H1 (cell line): ENCODE results near the gene RASGRP3. TPM values are rescaled to one million over a fixed set of nuclear protein-coding genes. Genes with fewer than 3 reads are reported as not detected.

Source experiments
- CTCF ChIA-PET: fragments of 300-600 bp; sonication (Branson Sonifier 250); formaldehyde crosslinking; loops from one replicate; lab custom pipeline; 2021; ENCODE audit not compliant: partially characterized antibody; lab: Charles Lee
- POLR2A ChIA-PET: fragments of 300-600 bp; sonication (Branson Sonifier 250); formaldehyde crosslinking; loops from one replicate; lab custom pipeline; 2021; ENCODE audit warnings: inconsistent platforms; ENCODE audit not compliant: partially characterized antibody; lab: Charles Lee
- DNase-seq, 2 experiments: peaks; one replicate each; pipeline versions ENCODE4 v3.0.0 to v3.0.0-alpha.2; 2010 to 2022; ENCODE audit warnings: low spot score in 2 of 2, low read depth in 1 of 2, mixed read lengths in 1 of 2
- FAIRE-seq: peaks from 2 replicates; lab custom pipeline; 2011; peaks lifted over from hg19 to GRCh38; lab: Jason Lieb, UNC
- H2AFZ ChIP-seq: 2 replicates; pipeline ENCODE4 v1.8.1; 2012; ENCODE audit warnings: low read length, inconsistent platforms
- H2AK5ac ChIP-seq: 2 replicates; pipeline ENCODE4 v1.6.1; 2013; ENCODE audit warnings: low read depth, low read length
- H2BK120ac ChIP-seq: replicated peaks from 2 replicates; pipeline ENCODE3; 2013; ENCODE audit warnings: low read depth, low read length, inconsistent platforms
- H2BK12ac ChIP-seq: 2 replicates; pipeline ENCODE4 v1.6.1; 2013; ENCODE audit warnings: low read depth, low read length
- H2BK15ac ChIP-seq: 2 replicates; pipeline ENCODE4 v1.6.1; 2013; ENCODE audit warnings: low read length
- H2BK20ac ChIP-seq: 2 replicates; pipeline ENCODE4 v1.6.1; 2013; ENCODE audit warnings: low read length
- H2BK5ac ChIP-seq: 2 replicates; pipeline ENCODE4 v1.6.1; 2013; ENCODE audit warnings: low read depth, low read length
- H3K14ac ChIP-seq: 2 replicates; pipeline ENCODE4 v1.6.1; 2013; ENCODE audit warnings: inconsistent platforms; ENCODE audit not compliant: insufficient read length
- H3K18ac ChIP-seq: 2 replicates; pipeline ENCODE4 v1.6.1; 2013; ENCODE audit warnings: low read length; ENCODE audit errors: extremely low read depth
- H3K23ac ChIP-seq: 2 replicates; pipeline ENCODE4 v1.6.1; 2013; ENCODE audit warnings: inconsistent platforms; ENCODE audit not compliant: insufficient read length
- H3K23me2 ChIP-seq: 2 replicates; pipeline ENCODE4 v1.6.1; 2013; ENCODE audit warnings: low read depth, low read length
- H3K27ac ChIP-seq: 2 replicates; pipeline ENCODE4 v1.6.1; 2011; ENCODE audit warnings: low read depth, low read length, inconsistent platforms
- H3K27me3 ChIP-seq, 4 experiments: replicated peaks in 1 of 4; 1 replicate in 1 of 4; 2 replicates in 3 of 4; pipeline versions ENCODE4 v1.6.1 to v1.8.1; 2011 to 2013; ENCODE audit warnings: low read length in 3 of 4, mild to moderate bottlenecking in 3 of 4, inconsistent platforms in 2 of 4, mixed read lengths in 2 of 4, moderate library complexity in 1 of 4; ENCODE audit not compliant: control insufficient read depth in 3 of 4, insufficient read depth in 3 of 4; ENCODE audit errors: extremely low read depth in 1 of 4
- H3K36me3 ChIP-seq, 4 experiments: 2 replicates each; pipeline versions ENCODE4 v1.6.1 to v1.8.1; 2011 to 2013; ENCODE audit warnings: mild to moderate bottlenecking in 4 of 4, low read length in 3 of 4, moderate library complexity in 2 of 4, control low read depth in 1 of 4, inconsistent platforms in 1 of 4; ENCODE audit not compliant: insufficient read depth in 4 of 4, control insufficient read depth in 2 of 4
- H3K4ac ChIP-seq: replicated peaks from 2 replicates; pipeline ENCODE3; 2013; ENCODE audit warnings: low read length, low read depth, mixed read lengths, inconsistent platforms; ENCODE audit not compliant: insufficient read length
- H3K4me1 ChIP-seq, 4 experiments: replicated peaks in 1 of 4; 1 replicate in 1 of 4; 2 replicates in 3 of 4; pipeline versions ENCODE4 v1.6.1 to v1.8.1; 2011 to 2013; ENCODE audit warnings: low read length in 3 of 4, inconsistent platforms in 2 of 4, mixed read lengths in 1 of 4; ENCODE audit not compliant: insufficient read depth in 4 of 4, control insufficient read depth in 3 of 4
- H3K4me2 ChIP-seq, 2 experiments: 2 replicates each; pipeline versions ENCODE4 v1.6.1 to v1.8.1; 2011 to 2013; ENCODE audit warnings: low read depth in 2 of 2, low read length in 2 of 2, control low read depth in 1 of 2, inconsistent platforms in 1 of 2, mild to moderate bottlenecking in 1 of 2; ENCODE audit not compliant: insufficient read depth in 1 of 2
- H3K4me3 ChIP-seq, 4 experiments: fragments of 200-600, 300-600 bp in 1 of 4; sonication (generic), shearing (Covaris generic), sonication (Bioruptor Twin) in 1 of 4; 2 replicates each; pipeline versions ENCODE4 v1.5.1 to v1.8.1; 2011 to 2016; ENCODE audit warnings: low read length in 4 of 4, low read depth in 3 of 4, control low read depth in 2 of 4, inconsistent platforms in 2 of 4, mild to moderate bottlenecking in 2 of 4, mixed read lengths in 1 of 4, moderate library complexity in 1 of 4; ENCODE audit not compliant: insufficient read depth in 2 of 4; ENCODE audit errors: extremely low read depth in 1 of 4
- H3K56ac ChIP-seq: replicated peaks from 2 replicates; pipeline ENCODE3; 2013; ENCODE audit warnings: low read depth, mild to moderate bottlenecking, mixed read lengths, low read length, inconsistent platforms; ENCODE audit not compliant: insufficient read length
- H3K79me1 ChIP-seq: 2 replicates; pipeline ENCODE4 v1.6.1; 2013; ENCODE audit warnings: low read depth, low read length, control low read depth
- H3K79me2 ChIP-seq, 2 experiments: 2 replicates each; pipeline versions ENCODE4 v1.6.1 to v1.8.1; 2012 to 2013; ENCODE audit warnings: low read length in 2 of 2, mild to moderate bottlenecking in 2 of 2, inconsistent platforms in 1 of 2; ENCODE audit not compliant: insufficient read depth in 2 of 2, control insufficient read depth in 1 of 2
- H3K9ac ChIP-seq, 4 experiments: replicated peaks in 1 of 4; 1 replicate in 1 of 4; 2 replicates in 3 of 4; pipeline versions ENCODE4 v1.6.1 to v1.8.1; 2011 to 2013; ENCODE audit warnings: low read depth in 3 of 4, low read length in 3 of 4, control low read depth in 2 of 4, mild to moderate bottlenecking in 2 of 4, moderate library complexity in 2 of 4, inconsistent platforms in 1 of 4; ENCODE audit errors: extremely low read depth in 1 of 4
- H3K9me3 ChIP-seq, 2 experiments: 2 replicates each; pipeline versions ENCODE4 v1.6.1 to v1.8.1; 2012 to 2013; ENCODE audit warnings: mild to moderate bottlenecking in 2 of 2, moderate library complexity in 2 of 2, control low read depth in 1 of 2, inconsistent platforms in 1 of 2, low read depth in 1 of 2, low read length in 1 of 2, mixed read lengths in 1 of 2; ENCODE audit not compliant: insufficient read depth in 2 of 2
- H4K20me1 ChIP-seq, 2 experiments: replicated peaks in 1 of 2; 2 replicates each; pipeline versions ENCODE3 to v1.8.1; 2011 to 2013; ENCODE audit warnings: inconsistent platforms in 2 of 2, low read length in 2 of 2, mild to moderate bottlenecking in 1 of 2; ENCODE audit not compliant: insufficient read depth in 2 of 2, control insufficient read depth in 1 of 2
- H4K5ac ChIP-seq: 2 replicates; pipeline ENCODE4 v1.6.1; 2013; ENCODE audit warnings: low read length, low read depth, mixed read lengths, inconsistent platforms; ENCODE audit not compliant: insufficient read length
- H4K8ac ChIP-seq: 2 replicates; pipeline ENCODE4 v1.8.0; 2013; ENCODE audit warnings: mild to moderate bottlenecking, moderate library complexity, low read length, inconsistent platforms; ENCODE audit not compliant: insufficient read depth; ENCODE audit errors: extremely low read depth
- H4K91ac ChIP-seq: replicated peaks from 2 replicates; pipeline ENCODE3; 2013; ENCODE audit warnings: low read length, mixed read lengths, inconsistent platforms; ENCODE audit not compliant: insufficient read length
- ASH2L ChIP-seq: fragments of 200-600, 300-600 bp; sonication (generic); IDR thresholded peaks from one replicate; pipeline ENCODE4 v1.7.1; 2017; ENCODE audit warnings: low read length
- EP300 ChIP-seq, 2 experiments: IDR thresholded peaks; 1 replicate in 1 of 2; 2 replicates in 1 of 2; pipeline ENCODE4 v1.6.1; 2011 to 2012; ENCODE audit warnings: low read depth in 2 of 2, low read length in 2 of 2, mild to moderate bottlenecking in 2 of 2, borderline replicate concordance in 1 of 2, inconsistent platforms in 1 of 2, moderate library complexity in 1 of 2
- GABPA ChIP-seq: IDR thresholded peaks from 2 replicates; pipeline ENCODE4 v1.6.1; 2011; ENCODE audit warnings: mild to moderate bottlenecking, low read length, moderate library complexity, borderline replicate concordance; ENCODE audit not compliant: insufficient read depth
- HDAC6 ChIP-seq: IDR thresholded peaks from one replicate; pipeline ENCODE4 v1.7.1; 2012; ENCODE audit warnings: low read depth, mild to moderate bottlenecking, inconsistent platforms, low read length, moderate library complexity
- NRF1 ChIP-seq: IDR thresholded peaks from 2 replicates; pipeline ENCODE4 v1.6.1; 2011; ENCODE audit warnings: mild to moderate bottlenecking, low read depth, low read length, improper control_type of control experiment
- PHF8 ChIP-seq: fragments of 200-600 bp; sonication (generic); conservative IDR thresholded peaks from 2 replicates; pipeline ENCODE4 v1.7.1; 2012; ENCODE audit warnings: low read depth, mild to moderate bottlenecking, inconsistent platforms, low read length, moderate library complexity
- TBP ChIP-seq: IDR thresholded peaks from 2 replicates; pipeline ENCODE4 v1.6.1; 2011; ENCODE audit warnings: low read depth, low read length, improper control_type of control experiment
- TCF12 ChIP-seq: IDR thresholded peaks from 2 replicates; pipeline ENCODE4 v1.6.1; 2011; ENCODE audit warnings: low read depth, mild to moderate bottlenecking, low read length
- TEAD4 ChIP-seq: IDR thresholded peaks from 2 replicates; pipeline ENCODE4 v1.6.1; 2012; ENCODE audit warnings: low read depth, low read length, inconsistent platforms, mixed read lengths
- ZNF274 ChIP-seq: IDR thresholded peaks from 2 replicates; pipeline ENCODE4 v1.7.0; 2012; ENCODE audit warnings: low read length, borderline replicate concordance; ENCODE audit errors: extremely low read depth
- WGBS, 2 experiments: shearing (Covaris generic) in 1 of 2; methylation state at CpG; one replicate each; pipeline versions ENCODE4 v1.1.6 to v1.1.7; 2013 to 2015; ENCODE audit warnings: low lambda C conversion rate in 2 of 2, mixed read lengths in 2 of 2, inconsistent platforms in 1 of 2, low coverage in 1 of 2, missing lambda C conversion rate in 1 of 2; ENCODE audit not compliant: insufficient replicate concordance in 2 of 2, insufficient coverage in 1 of 2, insufficient read length in 1 of 2; ENCODE audit errors: extremely low coverage in 1 of 2, missing lambda C conversion rate in 1 of 2; 5-methylcytosine and 5-hydroxymethylcytosine counted together
- polyA plus RNA-seq, 7 experiments: library from polyadenylated mRNA; depleted of rRNA in 3 of 7; stranded (reverse) in 5 of 7; unstranded in 2 of 7; fragments of >200 nt in 5 of 7; fragments of 200-250 nt in 2 of 7; gene quantifications; 1 replicate in 5 of 7; 2 replicates in 1 of 7; 4 replicates in 1 of 7; pipeline versions ENCODE4 v1.2.1 to v1.2.3, GENCODE V29; 2011 to 2013; ENCODE audit warnings: missing spikeins in 2 of 7, mixed read lengths in 2 of 7
- total RNA-seq: library from RNA; stranded (reverse); fragmentation: NEBNext Ultra II Directional; extraction: Animal tissue kit (Norgen Biotek cat#: 25700); gene quantifications from 2 replicates; pipeline ENCODE4 v1.2.1, GENCODE V29; 2021

RASGRP3 gene
- total and polyA plus RNA-seq, 2 of the 8 experiments (the other 6 are each of a cell fraction or from before 2014, with no cell fraction given) = 0.06 TPM; not detected in 1

DNA sequence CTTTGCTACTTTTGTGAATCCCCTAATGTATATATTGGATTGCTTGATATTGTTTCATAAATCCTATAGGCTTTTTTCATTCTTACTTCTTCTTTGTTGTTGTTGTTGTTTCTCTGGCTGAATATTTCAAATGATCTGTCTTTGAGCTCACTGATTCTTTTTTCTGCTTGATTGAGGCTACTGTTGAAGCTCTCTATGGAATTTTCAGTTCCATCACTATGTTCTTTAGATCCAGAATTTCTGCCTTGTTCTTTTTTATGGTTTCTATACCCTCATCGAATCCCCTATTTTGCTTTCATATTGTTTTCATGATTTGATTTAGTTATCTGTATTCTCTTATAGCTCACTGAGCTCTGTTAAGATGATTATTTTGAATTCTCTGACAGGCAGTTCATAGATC lies 24.6 kb upstream of the RASGRP3 start:
- no peak for FAIRE-seq
- CTCF ChIA-PET = interaction anchor here (1.0 to 1.4 kb wide), 3 partner anchors 24 to 678 kb away, joined by 3 read pairs; partner anchors contain the start of gene RASGRP3
- no peak for TF ChIP-seq TEAD4
- TF ChIP-seq ASH2L = no peak
- TF ChIP-seq HDAC6 = no peak
- no peak for TF ChIP-seq EP300 (IDR thresholded peaks at IDR 0.05; ENCODE audit: borderline replicate concordance in 1 of 2, low read depth in 2 of 2, low read length in 2 of 2)
- no peak for TF ChIP-seq ZNF274
- TF ChIP-seq TBP = no peak
- no peak for TF ChIP-seq GABPA
- no peak for TF ChIP-seq PHF8
- TF ChIP-seq TCF12 = no peak
- no peak for TF ChIP-seq NRF1

More for the DNA sequence above, 24.6 kb upstream of the RASGRP3 start:
- Histone ChIP-seq H3K4me1 (no peaks in the 10 kb centered on the region), H3K14ac (no peak overlapping the region), H4K5ac (no peak overlapping the region), H3K9me3 (peaks cover 0 to 3% of the 10 kb centered on the region in 2 experiments; a peak in 1 of 4 replicates), H3K27ac (no peak overlapping the region), H3K27me3 (no peaks in the 10 kb centered on the region), H3K79me1 (no peaks in the 10 kb centered on the region), H4K91ac (no peak overlapping the region), H2BK120ac (no peak overlapping the region), H2BK5ac (no peak overlapping the region), H3K4me3 (no peak overlapping the region), H4K20me1 (no peaks in the 10 kb centered on the region), H2AFZ (no peak overlapping the region), H4K8ac (no peak overlapping the region), H3K4me2 (no peak overlapping the region), H3K18ac (no peak overlapping the region), H3K4ac (no peak overlapping the region), H2BK12ac (no peak overlapping the region), H2BK15ac (no peak overlapping the region), H3K9ac (no peak overlapping the region), H3K56ac (no peak overlapping the region), H2BK20ac (no peak overlapping the region), H3K23me2 (no peaks in the 10 kb centered on the region), H3K23ac (no peak overlapping the region), H3K79me2 (no peaks in the 10 kb centered on the region), H2AK5ac (no peak overlapping the region), H3K36me3 (no peaks in the 10 kb centered on the region)
- no peak for DNase-seq
- WGBS, 2 experiments = 100% methylated on average over 1 of the region's 1 CpG; no CpG with 5 or more reads in 1 of the 2 experiments
- POLR2A ChIA-PET = no interaction called here
